Renal pelvis (tissue), 4 donors: Measurements from ENCODE around the gene UCK2. TPM values are rescaled to one million over a fixed set of nuclear protein-coding genes. Genes with fewer than 3 reads are reported as not detected.

Experiments used
- DNase-seq: peaks from one replicate; pipeline ENCODE4 v3.0.0-alpha.2; 2013
- polyA plus RNA-seq, 3 donors: library from polyadenylated mRNA; unstranded; fragments of 120-200 nt; gene quantifications; one replicate each; pipeline ENCODE4 v1.2.1, GENCODE V29; 2013; ENCODE audit not compliant: insufficient read length in 3 of 3

UCK2 gene
- polyA plus RNA-seq, 3 donors = 23.6 to 26.3 (median 24.2) TPM

DNA sequence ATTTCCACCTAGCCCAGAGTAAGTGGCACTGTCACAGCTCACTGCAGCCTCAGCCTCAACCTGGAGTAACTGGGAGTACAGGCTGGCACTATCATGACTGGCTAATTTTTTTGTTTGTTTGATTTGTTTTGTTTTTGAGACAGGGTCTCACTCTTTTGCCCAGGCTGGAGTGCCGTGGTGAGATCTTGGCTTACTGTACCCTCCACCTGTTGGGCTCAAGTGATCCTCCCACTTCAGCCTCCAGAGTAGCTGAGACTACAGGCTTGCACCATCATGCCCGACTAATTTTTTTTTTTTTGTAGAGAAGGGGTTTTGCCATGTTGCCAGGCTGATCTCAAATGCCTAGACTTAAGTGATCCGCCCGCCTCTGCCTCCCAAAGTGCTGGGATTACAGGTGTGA, 2.5 kb downstream of the UCK2 start:
- DNase-seq = no peak

DNA sequence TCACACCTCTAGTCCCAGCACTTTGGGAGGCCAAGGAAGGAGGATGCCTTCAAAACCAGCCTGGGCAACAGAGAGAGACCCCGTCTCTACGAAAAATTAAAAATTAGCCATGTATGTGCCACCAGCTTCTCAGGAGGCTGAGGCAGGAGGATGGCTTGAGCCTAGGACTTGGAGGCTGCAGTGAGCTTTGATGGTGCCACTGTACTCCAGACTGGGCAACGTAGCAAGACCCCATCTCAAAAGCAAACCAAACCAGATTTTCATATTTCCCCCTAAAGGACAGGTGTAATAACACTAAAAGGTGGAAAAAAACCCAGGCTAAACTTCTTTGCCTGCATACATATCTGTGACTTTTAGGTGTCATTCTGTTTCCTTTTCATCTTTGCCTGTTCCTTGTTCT, 3.7 kb downstream of the UCK2 start:
- DNase-seq = no peak

DNA sequence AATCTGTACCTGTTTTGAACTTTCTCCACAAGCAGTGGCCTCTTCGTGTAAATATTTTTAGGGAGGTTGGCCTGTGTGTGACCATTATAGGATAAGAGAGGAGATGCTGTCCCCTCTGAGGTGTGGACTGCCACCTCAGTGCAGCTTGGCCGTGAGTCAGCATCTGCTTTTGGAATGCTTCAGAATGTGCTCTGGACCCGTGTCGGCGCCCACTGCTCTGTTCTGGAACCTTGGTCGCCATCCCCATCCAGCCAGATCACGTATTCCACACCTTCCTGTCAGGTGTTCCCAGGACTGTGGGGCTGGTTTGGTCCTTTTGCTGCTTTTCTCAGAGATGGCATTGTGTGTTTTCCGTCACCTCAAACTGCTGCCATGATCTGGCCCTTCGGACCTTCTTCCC, 5.5 kb downstream of the UCK2 start:
- DNase-seq = no peak

DNA sequence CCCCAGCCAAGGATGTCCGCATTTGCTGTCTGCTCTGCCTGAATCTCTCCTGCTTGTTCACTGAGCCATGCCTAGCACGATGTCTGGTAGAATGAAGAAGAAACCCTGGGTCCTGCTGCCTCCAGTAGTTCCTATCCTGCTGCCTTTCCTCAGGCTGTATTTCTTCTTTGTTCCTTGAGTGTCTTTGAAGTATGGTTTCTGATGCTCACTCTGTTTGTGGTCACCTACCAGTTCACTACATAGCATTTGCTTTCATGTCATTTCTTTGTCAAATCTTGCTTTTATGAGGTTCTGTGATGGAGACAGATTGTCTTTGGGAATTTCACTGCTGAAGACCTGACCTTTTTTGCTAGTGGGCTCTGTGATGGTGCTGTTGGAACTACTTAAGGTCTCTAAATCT, 5.9 kb downstream of the UCK2 start:
- DNase-seq = no peak

DNA sequence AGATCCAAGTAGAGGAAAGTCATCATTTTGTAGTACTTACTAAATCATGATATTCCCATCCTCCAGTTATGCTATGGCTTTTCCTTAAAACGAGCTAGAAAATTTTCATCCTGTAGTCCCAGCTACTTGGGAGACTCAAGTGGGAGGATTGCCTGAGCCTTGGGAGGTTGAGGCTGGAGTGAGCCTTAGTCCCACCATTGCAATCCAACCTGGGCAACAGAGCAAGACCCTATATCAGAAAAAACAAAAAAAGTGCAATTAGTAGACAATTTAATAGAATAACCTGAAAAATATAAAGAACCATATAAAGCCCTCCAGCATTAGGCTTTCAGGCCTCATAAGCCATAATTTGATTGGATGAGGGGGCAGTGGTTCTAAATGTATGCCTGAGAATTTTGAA, 6.8 kb downstream of the UCK2 start:
- no peak for DNase-seq

DNA sequence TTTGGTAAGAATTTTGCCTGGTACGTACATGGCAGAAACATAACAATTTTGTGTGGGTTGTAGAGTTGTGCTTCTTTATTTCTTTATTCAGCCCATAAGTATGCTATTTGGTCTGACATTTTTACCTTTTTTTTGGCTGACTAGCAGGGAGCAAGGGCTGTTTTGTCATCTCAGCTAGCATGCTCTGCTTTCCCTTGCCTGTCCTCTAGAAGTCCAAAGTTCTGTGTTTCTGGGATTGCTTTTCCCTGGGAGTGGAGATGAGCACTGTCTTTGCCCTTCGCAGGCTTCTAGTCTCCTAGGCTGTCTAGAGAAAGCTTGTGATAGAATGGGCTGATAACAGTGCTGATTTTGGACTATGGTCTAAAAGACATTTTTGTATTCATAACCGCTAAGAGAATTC, 7.5 kb downstream of the UCK2 start:
- no peak for DNase-seq

DNA sequence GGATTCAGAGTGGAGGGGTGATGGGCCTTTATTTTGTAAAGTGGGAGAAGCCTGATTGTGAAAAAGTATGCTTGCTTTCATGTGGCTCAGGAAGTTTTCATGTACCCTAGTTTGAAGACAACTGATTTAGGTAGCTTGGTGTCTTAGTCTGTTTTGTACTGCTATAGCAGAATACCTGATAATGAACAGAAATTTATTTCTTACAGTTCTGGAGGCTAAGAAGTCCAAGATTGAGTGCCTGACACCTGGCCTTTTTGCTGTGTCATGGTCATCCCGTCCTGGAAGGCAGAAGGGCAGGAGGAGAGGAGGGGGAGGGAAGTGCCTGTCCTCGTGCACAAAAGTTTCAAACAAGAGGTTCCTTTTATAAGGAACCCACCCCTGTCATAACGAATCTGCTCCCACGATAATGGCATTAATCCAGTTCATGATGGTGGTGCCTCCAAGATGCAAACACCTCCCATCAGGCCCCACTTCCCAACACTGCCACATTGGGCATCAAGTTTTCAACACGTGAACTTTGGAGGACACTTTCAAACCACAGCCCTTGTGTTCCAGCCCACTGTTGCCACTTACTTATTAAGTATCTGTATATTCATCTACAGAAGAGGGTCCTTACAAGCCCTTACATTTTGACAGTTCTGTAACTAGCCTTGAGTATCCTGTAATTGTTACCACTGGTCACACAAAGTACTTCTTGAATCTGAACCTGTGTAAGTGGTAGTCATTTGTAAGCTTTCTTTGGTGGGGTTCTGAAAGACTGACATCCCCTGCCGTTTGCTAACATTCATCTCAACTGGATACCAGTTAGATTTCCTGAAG, 9.5 kb downstream of the UCK2 start:
- DNase-seq = no peak

DNA sequence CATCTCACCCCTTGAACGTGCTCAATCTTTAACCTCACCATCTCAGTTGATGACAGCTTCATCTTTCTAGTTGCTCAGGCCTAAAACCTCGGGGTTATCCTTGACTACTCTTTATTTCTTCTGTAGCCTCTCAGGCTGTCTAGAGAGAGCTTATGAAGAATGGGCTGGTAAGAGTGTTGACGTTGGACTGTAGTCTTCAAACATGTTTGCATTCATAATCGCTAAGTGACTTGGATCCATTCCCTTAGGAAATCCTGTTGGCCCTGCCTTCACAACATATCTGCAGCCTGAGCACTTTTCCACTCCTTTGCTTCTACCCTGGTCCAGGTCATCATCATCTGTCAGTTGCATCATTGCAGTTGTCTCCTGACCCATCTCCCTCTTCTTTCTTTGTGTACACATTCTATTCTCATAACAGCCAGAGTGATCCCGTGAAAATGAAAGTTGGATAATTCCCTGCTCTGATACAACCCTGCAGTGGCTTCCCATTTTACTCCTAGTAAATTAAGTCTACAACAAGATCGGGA, 10.5 kb downstream of the UCK2 start:
- DNase-seq = no peak

DNA sequence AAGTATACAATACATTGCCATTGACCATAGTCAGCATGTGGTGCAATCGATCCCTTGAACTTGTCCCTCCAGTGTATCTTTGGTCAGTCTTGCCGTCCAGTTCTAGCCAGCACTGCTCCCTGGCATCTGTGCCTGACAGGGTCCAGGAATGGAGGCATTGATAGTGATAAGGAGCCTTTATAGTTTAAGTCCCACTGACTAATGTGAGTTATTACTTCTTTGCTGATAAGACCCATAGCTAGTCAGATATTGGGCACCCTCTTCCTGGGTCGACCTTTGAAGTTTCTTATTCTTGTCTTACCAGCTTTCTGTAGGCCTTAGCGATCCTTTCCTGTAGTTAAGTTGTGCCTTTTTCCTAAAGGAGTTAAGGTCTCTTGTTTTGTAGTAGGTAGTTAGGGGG, 13.0 kb downstream of the UCK2 start:
- DNase-seq = no peak

DNA sequence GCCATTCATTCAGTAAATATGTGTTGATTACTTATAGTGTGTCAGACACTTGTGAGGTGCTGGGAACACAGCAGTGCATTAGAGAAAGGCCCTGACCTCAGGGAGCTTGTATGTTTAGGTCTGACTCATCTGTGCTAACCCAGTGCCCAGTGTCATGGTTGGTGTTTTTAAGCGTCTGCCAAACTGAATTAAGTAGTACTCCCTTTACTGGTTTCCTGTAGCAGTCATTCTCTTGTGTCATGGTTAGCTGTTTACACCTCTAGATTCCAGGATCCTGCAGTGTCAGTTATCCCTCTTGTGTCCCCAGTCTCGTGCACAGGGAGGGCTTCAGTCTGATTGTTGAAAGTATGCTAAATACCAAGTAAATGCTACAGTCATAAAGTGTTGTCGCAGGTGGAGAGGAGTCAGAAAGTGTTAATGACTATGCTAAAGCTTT, 14.2 kb downstream of the UCK2 start:
- no peak for DNase-seq

DNA sequence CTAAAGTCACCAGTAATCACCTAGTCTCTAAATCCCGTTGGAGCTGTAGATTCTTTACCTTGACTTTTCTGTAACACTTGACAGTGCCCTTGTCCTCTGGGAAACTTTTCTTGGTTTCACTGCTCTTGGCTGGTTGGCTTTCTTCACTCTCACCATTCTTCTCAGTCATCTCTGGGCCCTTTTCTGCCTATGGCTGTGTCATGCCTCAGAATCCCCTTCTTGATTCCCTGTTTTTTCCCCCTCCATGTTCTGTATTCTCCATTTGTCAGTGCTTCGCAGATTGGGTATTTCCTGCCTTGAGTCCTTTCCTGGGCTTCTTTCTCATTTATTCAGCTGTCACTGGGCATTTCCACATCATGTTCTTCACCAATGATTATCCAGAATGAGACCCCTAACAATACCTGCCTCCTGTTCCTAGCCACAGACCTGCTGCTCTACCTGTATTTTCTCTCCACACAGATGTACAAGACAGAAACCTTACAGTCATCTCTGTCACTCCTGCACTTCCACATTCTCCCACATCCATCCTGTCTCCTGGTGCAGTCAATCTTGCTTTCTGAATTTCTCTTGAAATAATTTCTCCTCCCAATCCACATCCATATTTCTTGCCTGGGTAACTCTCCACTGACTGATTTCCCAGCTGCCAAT, 14.7 kb downstream of the UCK2 start:
- DNase-seq = no peak

DNA sequence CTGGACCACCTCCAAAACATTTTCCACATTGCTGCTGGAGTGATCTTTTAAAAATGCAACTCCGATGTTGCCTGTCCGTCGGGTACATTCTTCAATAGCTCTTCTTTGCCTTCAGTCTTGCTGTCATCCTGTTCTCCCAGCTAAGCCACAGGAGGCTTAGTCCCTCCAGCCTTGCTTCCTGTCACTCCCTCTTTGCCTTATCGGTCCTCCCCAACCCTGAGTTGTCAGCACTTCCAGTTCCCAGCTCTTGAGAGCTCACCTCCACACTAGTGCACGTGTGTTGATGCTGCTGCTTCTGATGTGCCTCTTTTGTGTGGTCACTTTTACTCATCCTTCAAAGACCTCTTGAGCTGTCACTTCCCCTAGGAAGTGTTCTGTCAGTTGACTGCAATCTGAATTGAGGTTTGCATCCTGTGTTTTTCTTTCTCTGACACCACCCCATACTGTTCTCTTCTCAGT, 15.3 kb downstream of the UCK2 start:
- DNase-seq = no peak

DNA sequence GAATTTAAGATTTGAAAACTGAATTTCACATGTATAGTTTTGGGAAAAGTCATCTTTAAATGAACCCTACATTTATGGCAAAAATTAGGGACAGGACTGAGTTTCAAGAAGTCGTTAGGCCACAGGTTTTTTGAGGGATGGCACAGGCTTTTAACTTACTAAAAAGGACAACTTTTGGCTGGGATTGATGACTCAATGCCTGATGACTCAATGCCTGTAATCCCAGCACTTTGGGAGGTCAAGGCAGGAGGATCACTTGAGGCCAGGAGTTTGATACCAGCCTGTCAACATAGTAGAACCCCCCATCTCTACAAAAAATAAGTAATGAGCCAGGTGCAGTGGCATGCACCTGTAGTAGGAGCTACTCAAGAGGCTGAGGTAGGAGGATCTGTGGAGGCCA, 15.9 kb downstream of the UCK2 start:
- no peak for DNase-seq

DNA sequence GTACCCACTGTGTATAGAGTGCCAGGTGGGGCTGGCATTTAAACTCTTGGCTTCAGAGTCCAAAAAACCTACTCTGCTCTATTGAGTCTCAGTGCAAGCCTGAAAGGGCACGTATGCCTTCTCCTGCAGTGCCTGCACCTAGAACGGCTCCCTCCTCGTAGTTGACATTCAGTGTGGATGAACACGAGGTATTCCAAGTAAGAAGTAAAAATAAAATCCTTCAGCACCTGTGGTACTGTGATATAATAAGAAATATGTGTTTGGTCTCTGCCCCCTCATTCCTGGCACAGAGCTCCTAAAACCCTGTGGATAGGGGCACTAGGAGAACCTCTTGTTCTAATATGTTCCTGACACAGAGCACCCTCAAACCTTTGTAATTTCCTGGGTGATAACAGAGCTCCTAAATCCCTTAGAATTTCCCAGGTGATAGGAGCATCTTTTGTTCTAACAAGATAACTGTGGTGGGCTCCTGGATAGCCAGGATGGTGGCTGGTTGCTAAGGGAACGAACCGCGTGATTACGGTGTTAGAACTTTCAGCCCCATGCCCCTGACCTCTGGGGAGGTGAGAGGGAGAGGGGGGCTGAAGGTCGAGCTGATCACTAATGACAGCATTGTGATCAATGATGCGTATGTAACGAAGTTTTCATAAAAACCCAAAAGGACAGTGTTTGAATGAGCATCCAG, 16.8 kb downstream of the UCK2 start:
- DNase-seq = no peak

DNA sequence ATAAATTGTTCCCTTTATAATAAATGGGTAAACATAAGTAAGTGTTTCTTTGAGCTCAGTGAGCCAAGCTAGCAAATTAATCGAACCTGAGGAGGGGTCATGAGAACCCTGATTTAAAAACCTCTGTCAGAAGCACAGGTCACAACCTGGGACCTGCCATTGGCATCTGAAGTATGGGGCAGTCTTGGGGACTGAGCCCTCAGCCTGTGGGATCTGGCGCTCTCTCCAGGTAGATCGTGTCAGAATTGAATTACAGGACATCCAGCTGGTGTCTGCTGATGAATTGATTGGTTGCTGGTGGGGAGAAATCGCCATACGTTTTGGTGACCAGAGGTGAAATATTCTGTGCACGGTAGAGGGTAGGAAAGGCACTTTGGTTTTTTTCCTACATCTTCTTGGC, 17.5 kb downstream of the UCK2 start:
- no peak for DNase-seq

DNA sequence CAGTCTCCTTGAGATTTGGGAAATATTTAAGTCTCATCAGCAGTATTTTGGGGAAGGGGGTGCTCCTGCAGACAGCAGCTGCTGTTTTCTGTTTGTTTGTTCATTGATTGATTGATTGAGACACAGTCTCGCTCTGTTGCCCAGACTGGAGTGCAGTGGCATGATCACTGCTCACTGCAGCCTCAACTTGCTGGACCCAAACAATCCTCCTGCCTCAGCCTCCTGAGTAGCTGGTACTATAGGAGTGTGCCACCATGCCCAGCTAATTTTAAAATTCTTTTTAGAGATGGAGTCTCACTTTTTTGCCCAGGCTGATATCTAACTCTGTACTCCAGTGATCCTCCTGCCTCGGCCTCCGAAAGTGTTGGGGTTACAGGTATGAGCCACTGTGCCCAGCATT, 18.2 kb downstream of the UCK2 start:
- DNase-seq = no peak

DNA sequence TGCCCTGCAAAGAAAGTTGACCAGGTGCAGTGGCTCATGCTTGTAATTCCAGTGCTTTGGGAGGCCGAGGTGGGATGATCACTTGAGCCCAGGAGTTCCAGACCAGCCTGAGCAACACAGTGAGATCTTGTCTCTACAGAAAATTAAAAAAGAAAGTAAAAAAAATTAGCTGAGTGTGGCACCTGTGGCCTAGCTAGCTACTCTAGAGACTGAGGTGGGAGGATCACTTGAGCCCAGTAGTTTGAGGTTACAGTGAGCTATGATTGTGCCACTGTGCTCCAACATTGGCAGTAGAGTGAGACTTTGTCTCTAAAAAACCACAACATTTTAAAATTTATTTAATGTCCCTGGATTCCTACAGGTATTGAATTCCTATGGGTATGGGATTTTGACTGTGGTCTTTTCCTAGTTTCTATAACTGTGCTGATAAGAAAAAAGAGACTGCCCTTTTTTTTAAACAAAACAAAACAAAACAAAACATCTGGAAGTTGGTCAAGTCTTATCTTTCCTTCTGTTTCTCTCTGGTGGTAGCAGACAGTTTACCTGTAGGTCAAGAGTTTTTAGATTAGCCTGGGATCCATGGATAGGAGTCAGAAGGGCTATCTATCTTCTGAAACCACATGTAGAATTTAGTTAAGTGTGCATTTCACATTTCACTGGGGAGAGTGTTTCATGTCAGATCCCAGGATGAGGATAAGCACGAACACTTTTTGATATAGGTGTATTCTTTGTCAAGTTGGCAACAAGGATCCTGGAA, 18.8 kb downstream of the UCK2 start:
- DNase-seq = no peak

DNA sequence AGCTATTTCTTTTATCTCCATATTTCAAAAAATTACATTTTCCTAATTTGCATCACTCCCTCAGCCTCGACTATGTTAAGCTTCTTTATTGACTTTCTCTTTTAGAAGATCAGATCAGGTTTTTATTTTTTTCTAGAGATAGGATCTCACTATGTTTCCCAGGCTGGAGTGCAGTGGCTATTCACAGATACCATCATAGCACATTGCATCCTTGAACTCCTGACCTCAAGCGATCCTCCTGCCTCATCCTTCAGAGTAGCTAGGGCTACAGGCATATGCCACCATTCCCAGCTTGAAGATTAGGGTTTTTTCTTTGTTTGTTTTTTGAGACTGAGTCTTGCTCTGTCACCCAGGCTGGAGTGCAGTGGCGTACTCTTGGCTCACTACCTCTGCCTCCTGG, 20.1 kb downstream of the UCK2 start:
- DNase-seq = no peak

DNA sequence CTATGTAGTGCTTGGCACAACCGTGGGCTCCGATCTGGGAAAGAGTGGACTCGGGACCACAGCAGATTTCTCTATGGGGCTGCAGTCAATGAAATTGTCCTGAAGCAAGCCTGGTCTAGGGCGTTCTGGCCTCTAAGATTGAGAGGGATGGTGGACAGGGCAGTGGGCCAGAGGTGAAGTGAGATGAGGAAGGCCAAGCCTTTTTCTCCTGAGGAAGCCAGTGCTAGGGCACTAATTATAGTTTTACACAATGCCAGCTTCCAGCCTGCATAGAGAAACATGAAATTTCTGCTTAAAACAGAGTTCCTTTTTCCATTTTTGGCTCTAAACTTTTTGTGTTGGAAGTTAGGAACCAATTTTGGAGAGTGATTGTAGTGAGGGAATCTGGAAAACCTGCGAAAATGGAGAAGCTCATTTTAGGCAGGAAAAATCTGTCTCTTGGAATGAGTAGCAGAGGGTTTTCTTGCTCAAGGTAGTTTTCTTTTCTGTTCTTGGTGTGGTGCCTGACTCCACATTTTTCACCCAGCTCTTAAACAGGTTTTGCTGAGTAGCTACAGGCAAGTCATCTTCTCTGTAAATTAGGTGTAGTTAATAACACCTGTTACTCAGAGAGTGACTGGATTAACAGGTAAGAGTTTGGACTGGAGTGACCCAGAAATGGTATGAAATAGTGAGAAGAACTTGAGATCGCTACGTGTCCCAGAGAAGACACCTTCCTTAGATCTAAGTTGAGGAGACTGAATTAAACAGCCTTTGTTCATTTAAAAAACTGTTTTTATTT, 22.1 kb downstream of the UCK2 start:
- DNase-seq = no peak

DNA sequence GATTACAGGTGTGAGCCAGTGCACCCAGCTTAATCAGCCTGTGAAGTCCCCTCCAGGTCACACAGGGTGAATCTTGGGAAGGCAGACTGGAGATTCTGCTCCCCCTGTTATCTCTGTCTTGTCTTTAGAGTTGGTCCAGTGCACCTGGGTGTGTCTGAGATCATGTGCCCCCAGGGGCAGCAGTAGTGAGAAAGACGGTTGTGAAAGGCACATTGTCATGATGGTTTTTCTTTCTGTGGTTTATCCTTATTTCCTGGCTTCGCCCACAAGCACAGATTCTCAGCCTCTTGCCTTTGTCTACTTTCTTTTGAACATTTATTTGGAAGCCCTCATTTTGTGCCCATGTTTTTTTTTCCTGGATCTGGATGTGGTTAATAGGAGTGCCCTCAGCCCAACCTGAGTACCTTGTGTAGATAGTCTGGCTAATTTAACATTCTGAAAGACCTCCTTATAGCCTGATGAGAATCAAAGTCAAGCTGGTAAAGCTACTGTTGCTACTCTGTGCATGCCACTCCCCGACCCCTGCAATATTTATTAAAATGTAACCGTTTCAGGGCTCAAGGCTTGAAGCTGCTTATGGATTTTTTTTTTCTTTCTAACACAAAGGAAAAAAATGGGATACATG, 23.7 kb downstream of the UCK2 start:
- DNase-seq = no peak

DNA sequence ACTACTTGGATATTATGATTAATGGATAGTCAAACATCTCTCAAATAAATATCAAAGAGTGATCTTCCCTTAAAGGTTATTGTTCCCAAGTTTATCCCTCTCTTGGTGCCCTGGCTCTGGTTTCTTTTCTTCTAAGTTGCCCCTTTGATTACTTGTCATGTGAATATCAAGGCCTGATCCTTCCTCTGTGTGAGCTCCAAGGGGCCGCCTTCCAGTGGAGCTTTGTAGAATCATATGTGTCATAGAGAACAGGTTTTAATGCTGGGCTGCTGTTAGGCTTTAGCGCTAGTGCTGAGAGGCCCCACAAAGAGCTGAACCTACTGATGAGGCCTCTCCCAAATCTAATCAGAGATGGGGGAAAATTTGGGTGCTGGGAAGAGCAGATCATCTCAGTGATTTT, 25.5 kb downstream of the UCK2 start:
- DNase-seq = no peak
